PFSK-1 (cell line): ENCODE results near the gene LTBP1.

Experiments
- FOXP2 ChIP-seq: optimal IDR thresholded peaks from 2 replicates; pipeline ENCODE3; 2011; ENCODE audit warnings: borderline replicate concordance, control low read depth, inconsistent platforms; ENCODE audit not compliant: insufficient read depth; ENCODE audit errors: extremely low read length, extremely low read depth
- POLR2AphosphoS5 ChIP-seq: IDR thresholded peaks from 2 replicates; pipeline ENCODE4 v1.6.1; 2012; ENCODE audit warnings: low read depth, mild to moderate bottlenecking, control low read depth, low read length, moderate library complexity
- SIN3A ChIP-seq: IDR thresholded peaks from 2 replicates; pipeline ENCODE4 v1.6.1; 2012; ENCODE audit warnings: mild to moderate bottlenecking, low read length, moderate library complexity, borderline replicate concordance; ENCODE audit not compliant: insufficient read depth
- TAF1 ChIP-seq: IDR thresholded peaks from 2 replicates; pipeline ENCODE4 v1.6.1; 2012; ENCODE audit warnings: low read length, control low read depth, borderline replicate concordance; ENCODE audit not compliant: insufficient read depth
- TF ChIP-seq, protein P1 (sequence below), 2 experiments: IDR thresholded peaks; 2 replicates each; pipeline versions ENCODE4 v1.6.1 to v1.8.0; 2011 to 2012; ENCODE audit warnings: low read depth in 2 of 2, low read length in 2 of 2, control low read depth in 1 of 2, inconsistent platforms in 1 of 2, mild to moderate bottlenecking in 1 of 2, moderate library complexity in 1 of 2; ENCODE audit not compliant: insufficient read depth in 1 of 2

The LTBP1 gene

DNA sequence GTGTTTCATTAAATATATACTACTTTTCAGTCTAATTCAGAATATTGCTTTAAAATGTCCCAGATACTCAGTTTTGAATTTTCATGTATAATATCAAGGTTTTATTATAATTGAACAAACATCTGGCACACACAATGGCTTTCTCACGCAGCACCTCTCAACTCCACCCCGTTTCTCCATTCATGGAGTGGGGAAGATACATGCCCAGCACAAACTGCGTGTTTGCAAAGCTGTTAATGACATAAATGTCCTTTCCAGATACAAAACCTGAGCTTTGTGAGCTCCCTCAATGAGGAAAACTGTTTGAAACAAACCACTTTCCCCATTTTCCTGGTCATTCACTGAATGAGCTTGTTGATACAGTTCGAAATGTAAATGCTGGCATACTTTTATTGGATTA, 379.3 kb downstream of the LTBP1 start:
- TF ChIP-seq TAF1 (no peak), FOXP2 (no peak)
- TF ChIP-seq, protein P1, sequence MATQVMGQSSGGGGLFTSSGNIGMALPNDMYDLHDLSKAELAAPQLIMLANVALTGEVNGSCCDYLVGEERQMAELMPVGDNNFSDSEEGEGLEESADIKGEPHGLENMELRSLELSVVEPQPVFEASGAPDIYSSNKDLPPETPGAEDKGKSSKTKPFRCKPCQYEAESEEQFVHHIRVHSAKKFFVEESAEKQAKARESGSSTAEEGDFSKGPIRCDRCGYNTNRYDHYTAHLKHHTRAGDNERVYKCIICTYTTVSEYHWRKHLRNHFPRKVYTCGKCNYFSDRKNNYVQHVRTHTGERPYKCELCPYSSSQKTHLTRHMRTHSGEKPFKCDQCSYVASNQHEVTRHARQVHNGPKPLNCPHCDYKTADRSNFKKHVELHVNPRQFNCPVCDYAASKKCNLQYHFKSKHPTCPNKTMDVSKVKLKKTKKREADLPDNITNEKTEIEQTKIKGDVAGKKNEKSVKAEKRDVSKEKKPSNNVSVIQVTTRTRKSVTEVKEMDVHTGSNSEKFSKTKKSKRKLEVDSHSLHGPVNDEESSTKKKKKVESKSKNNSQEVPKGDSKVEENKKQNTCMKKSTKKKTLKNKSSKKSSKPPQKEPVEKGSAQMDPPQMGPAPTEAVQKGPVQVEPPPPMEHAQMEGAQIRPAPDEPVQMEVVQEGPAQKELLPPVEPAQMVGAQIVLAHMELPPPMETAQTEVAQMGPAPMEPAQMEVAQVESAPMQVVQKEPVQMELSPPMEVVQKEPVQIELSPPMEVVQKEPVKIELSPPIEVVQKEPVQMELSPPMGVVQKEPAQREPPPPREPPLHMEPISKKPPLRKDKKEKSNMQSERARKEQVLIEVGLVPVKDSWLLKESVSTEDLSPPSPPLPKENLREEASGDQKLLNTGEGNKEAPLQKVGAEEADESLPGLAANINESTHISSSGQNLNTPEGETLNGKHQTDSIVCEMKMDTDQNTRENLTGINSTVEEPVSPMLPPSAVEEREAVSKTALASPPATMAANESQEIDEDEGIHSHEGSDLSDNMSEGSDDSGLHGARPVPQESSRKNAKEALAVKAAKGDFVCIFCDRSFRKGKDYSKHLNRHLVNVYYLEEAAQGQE (IDR thresholded peaks at IDR 0.05; ENCODE audit: insufficient read depth in 1 of 2, low read depth in 2 of 2, low read length in 2 of 2): no peak

DNA sequence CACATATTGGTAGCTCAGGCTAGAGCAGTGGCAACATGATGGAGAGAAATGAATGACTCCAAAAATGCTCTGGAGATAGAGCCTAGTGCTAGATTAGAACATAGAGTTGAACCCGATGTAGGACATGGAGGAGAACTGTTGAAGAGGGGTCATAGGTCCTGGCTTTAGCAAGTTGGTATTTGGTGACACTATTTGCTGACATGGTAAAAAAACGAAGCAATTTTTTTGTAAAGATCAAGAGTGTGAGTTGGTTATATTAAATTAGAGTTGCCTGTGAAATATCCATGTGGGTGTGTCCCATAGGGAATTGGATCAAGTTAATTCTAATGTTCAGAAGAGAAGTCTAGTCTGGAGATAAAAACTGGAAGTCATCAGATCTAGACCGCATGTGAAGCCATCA, 386.7 kb downstream of the LTBP1 start:
- TF ChIP-seq TAF1: no peak
- TF ChIP-seq, protein P1 (IDR thresholded peaks at IDR 0.05; ENCODE audit: insufficient read depth in 1 of 2, low read depth in 2 of 2, low read length in 2 of 2): no peak
- TF ChIP-seq SIN3A: no peak
- no peak for TF ChIP-seq FOXP2
- TF ChIP-seq POLR2AphosphoS5: no peak

DNA sequence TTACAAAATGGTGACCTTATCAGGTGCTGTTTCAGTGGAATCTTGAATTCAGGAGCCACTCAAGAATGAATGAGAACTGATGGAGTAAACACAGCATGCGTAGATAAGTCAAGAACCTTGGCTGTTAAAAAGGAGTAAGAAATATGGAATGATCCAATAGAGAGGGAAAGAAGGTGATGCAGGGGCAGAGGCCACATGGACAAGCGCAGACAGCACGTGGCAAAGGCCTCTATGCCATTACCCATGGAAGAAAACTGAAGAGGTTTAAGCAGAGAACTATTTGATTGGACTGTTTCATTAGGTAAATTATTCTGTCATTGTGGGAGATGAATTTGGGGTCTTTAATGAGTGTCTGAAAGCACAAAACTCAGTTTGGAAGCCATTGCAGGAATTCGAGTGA, 387.3 kb downstream of the LTBP1 start:
- no peak for TF ChIP-seq SIN3A
- no peak for TF ChIP-seq POLR2AphosphoS5
- TF ChIP-seq FOXP2: no peak
- TF ChIP-seq TAF1: no peak
- TF ChIP-seq, protein P1 (IDR thresholded peaks at IDR 0.05; ENCODE audit: insufficient read depth in 1 of 2, low read depth in 2 of 2, low read length in 2 of 2): no peak

DNA sequence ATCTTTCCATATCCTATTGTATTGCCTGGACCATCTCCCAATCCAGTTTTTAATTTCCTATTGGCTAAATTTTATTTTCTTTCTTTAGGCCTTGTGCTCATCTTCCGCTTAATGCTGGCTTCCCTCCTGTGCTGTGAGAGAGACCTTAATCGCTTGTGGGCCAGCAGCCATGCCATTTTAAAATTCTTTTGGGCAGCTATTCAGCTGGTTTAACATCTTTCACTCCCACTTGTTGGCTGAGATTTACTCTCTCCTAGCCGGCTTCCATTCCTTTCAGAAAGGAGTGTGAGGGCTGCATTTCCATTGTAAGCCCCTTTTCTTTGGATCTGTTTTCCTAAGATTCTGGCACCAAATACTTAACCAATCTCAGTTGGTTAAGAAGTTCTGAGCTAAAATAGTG, 388.8 kb downstream of the LTBP1 start:
- TF ChIP-seq TAF1: no peak
- TF ChIP-seq, protein P1 (IDR thresholded peaks at IDR 0.05; ENCODE audit: insufficient read depth in 1 of 2, low read depth in 2 of 2, low read length in 2 of 2): no peak
- TF ChIP-seq POLR2AphosphoS5: no peak
- TF ChIP-seq FOXP2: no peak
- TF ChIP-seq SIN3A: no peak

DNA sequence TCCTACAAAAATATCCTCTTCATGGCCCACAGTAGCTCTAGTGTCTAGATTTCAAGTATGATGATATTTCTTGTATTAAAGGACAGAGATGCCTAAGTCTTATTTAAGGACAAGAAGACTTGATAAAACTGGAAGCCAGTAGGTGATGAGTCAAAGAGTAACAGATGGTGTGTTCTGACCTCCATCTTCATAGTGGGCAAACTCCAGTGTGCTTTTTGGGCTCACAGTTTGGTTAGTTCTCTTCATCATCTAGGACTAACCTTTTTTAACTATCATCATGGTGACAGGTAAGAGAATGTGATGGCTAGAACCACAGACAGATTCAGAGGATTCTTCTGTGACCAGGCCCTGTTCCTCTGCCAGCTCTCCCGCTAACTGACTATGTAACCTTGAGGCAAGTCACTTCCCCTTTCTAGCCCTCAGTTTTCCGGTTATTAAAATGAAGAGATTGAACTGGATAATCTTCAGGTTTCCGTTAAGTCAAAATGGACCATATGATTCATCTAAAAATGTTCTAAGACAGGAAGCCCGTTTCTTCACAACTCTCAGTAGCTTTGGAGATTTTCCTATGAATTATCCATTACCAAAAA, 389.4 kb downstream of the LTBP1 start:
- TF ChIP-seq TAF1 (no peak), FOXP2 (no peak), SIN3A (no peak), POLR2AphosphoS5 (no peak)
- TF ChIP-seq, protein P1 (IDR thresholded peaks at IDR 0.05; ENCODE audit: insufficient read depth in 1 of 2, low read depth in 2 of 2, low read length in 2 of 2): no peak
